Activated T-cell treated with anti-CD3 and anti-CD28 coated beads for 48 hours (primary cell): Measurements from ENCODE around the gene OR6K2.
"Not testable (repeated sequence)": the region's sequence is repeated elsewhere in the genome, so short reads cannot be mapped to it uniquely, and the experiment has no call there.

Experiments used
- DNase-seq: peaks from one replicate; pipeline ENCODE4 v3.0.0-alpha.2; 2020; ENCODE audit warnings: low read depth

The OR6K2 gene, protein sequence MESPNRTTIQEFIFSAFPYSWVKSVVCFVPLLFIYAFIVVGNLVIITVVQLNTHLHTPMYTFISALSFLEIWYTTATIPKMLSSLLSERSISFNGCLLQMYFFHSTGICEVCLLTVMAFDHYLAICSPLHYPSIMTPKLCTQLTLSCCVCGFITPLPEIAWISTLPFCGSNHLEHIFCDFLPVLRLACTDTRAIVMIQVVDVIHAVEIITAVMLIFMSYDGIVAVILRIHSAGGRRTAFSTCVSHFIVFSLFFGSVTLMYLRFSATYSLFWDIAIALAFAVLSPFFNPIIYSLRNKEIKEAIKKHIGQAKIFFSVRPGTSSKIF

DNA sequence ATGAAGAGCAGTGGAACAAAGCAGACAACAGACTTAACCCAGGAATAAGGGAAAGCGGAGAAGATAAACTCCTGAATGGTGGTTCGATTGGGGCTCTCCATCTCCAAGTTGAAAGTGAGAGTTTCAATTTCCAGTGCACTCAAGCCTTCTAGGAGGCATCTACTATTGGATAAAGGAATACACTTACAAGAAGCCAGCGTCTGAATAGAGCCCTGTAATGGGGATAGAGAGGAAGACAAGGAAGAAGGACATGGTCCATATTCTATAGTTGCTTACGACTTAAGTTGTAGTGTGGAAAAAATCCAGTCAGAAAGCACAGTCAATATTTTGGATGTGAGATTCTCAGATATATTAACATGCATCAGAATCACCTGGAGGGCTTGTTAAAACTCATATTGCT lies at the start of gene OR6K2:
Gene OR6K2 (minus strand): TSS at position 101 of the 400 bp plus-strand sequence. CDS start 0 bp downstream, at position 101.
- DNase-seq, result no peak

DNA sequence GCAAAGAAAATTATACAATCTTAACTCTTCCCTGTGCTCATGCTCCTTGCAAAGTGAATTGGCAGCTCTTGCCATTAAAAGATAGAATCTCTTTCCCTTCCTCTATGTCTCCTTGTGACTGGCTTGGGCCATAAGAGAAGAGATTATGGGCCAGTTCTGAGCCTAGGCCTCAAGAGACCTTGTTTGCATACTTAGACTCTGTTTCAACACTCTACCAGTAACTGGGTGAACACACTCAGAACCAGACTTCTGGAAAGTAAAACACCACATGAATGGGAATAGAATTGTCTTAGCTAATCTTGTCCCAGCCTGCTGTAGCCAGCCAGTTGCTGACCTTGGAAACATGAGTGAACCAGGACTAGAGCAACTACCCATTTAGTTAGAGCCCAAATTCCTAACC lies 35.4 kb upstream of the OR6K2 start:
- no peak for DNase-seq

DNA sequence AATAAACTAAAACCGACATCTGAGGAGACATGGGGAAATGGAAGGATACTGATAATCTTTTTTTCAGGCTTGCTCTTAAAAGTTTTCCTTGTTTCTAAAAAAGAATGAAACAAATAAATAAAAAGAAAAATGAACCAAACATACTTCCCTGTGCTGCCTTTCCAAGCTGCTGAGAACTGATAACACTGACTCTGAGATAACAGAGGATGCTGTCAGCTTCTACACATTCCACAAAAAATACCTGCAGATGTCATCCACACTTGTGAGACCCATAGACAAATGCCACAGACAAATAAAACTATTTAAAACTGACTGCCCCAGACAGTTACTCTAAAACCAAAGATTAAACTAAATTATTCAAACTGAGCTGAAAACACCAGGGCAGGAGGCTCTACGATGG lies 32.1 kb upstream of the OR6K2 start:
- DNase-seq, result no peak

DNA sequence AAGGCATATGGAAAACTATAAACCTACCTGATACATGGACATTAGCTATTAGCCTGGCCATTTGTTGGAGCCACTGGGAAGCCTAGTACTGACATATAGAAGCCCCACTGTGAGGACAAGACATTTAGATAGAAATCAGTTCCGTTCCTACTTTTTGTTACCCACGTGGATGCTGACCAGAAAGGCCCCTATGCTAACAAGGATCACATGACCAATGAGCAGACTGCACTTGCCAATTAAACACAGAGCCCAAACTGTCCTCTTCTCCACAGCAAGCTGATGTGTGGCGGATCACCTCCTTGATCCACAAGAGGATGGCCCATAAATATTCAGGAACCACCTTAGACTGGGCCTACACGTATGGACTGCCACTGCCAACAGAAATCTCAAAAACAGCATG lies 31.3 kb upstream of the OR6K2 start:
- no peak for DNase-seq

DNA sequence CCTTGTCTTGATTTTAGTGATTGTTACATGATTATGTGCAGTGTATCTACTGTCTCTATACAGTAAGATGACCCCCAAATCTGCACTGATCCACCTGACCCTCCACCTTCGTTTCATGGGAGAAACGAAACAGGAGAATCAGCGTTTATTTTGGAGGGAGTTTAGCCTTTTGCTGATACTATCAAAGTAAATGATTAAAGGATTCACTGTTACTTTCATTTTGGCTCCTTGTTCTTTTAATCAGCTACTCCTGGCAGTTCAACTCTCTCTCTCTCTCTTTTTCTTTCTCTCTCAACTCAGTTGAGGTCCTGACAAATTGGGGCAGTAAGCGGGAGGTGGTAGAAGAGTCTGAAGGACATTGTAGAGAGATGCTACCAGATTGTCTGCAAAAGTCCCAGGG lies 30.0 kb upstream of the OR6K2 start:
- no peak for DNase-seq

DNA sequence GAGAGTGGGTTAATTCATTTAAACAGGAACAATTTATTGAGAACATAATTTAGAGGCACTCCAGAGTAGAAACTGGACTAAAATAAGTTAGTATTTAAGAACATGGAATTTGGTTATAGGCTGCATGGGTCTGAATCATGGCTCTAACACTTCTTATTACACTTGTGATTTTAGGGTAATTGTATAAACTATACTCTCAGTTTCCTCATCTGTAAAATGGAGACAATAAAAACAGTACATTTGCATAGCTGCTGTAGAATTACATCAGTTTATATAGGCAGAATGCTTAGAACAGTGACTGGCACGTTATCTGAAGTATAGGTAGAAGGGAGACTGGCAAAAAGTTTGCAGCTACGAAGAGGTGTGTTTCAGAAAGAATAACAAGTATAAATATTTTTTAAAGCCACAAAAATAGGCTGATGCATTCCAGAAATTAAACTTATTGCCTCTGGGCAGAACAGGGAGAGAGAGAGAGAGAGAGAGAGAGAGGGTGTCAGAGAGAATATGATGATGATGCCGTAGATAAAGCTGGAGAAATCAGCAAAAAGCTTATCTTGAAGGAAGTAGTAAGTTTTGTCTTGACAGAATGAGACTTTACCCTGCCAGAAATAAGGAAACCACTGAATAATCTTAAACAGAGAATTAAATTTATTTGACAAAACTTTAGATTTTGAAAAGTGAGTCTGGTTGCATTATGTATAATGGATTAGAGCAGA lies 28.2 kb upstream of the OR6K2 start:
- no peak for DNase-seq

DNA sequence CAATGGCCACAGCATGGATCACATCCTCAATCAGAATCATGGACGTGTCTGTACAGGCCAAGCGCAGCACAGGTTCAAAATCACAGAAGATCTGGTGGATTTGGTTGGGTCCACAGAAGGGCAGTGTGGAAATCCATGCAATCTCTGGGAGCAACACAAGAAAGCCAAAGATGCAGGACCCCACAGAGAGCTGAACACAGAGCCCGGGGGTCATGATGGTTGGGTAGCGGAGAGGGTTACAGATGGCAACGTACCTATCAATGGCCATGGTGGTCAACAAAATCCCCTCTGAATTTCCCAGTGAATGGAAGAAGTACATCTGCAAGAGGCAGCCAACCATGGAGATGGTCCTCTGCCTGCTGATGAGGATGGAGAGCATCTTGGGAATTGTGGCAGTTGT lies 24.0 kb upstream of the OR6K2 start:
- DNase-seq, result no peak

DNA sequence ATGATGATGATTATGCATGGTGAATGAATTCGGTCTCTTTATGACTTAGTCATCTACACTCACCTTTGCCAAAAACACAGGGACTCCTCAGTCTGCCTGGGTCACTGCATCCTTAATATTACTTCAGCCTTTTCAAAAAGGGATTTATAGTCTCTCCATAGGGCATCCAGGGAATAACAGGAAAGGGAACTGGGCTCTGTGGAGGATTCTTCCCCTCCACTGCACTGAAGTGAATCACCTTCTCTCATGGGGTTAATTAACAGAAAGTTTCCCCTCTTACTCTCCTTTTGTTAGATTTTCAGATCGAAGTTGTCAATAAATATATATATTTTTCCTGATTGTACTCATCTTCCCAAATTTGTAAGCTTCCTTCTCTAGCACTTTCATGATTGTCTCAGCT lies 20.2 kb upstream of the OR6K2 start, which contains the start of gene OR6K3:
Gene OR6K3 (minus strand): TSS at position 101 of the 400 bp plus-strand sequence. CDS start 2,605 bp downstream, outside the sequence.
- DNase-seq, result no peak

DNA sequence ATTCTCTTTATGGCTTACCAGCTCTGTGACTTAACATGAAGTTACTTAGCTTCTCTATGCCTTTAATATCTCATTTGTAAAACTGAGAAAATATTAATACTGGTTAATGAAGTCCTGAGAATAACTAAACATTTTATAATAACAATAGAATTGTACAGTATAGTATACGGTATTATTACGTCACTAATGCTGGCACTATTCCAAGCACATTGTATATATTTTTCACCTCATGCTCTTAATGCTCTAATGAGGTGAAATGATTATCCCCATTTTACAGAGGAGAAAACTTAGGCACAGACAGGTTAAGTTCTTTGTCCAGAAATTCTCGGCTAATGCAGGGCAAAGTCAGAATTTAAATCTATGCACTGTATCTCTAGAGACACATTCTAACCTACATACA lies 19.2 kb upstream of the OR6K2 start:
- DNase-seq, result no peak

DNA sequence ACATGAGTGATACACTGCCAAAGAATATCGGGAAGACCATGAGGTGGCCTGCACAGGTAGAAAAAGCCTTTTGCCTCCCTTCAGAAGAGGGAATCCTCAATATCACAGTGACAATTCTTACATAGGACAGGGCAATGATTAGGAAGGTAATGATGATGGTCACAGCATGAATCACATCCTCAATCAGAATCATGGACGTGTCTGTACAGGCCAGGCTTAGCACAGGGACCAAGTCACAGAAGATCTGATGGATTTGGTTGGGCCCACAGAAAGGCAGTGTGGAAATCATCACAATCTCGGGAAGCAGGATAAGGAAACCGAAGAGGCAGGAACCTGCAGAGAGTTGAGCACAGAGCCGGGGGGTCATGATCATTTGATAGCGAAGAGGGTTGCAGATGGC lies 16.9 kb upstream of the OR6K2 start:
- DNase-seq, result no peak

DNA sequence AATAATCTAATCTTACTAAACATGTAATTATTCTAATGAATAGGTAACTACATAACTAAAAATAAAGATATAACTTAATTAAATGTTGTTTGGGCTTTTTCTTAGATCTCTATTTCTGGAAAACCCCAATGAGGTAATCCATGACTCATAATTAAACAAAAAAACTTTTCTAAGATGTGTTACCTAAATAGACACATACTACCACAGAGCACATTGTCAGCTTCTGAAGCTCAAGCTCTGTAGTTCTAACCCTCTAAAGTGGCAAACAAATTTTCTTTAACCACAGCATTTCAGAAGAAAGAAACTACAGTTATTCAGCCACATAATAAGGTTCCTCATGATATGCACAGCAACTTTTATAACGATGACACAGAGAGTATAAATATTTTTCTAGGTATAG lies 15.9 kb upstream of the OR6K2 start:
- DNase-seq, result no peak

DNA sequence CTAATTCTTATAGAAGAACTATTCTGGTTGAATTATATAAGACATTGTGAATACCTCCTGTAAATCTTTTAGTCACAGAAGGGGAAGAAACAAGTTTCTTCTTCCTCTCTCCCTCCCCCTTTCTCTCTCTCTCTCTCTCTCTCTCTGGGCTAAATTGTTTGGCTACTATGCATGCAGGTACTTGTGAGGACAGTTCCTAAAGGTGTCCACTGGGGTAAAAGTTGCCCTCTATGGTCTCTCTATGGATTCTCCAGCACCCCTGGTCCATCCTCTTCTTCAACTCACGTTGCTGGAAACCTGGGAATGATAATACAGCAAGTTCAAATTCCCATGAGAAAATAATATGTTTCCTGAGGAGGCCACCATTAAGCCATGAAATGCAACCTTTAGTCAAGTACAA lies 14.3 kb upstream of the OR6K2 start:
- no peak for DNase-seq

DNA sequence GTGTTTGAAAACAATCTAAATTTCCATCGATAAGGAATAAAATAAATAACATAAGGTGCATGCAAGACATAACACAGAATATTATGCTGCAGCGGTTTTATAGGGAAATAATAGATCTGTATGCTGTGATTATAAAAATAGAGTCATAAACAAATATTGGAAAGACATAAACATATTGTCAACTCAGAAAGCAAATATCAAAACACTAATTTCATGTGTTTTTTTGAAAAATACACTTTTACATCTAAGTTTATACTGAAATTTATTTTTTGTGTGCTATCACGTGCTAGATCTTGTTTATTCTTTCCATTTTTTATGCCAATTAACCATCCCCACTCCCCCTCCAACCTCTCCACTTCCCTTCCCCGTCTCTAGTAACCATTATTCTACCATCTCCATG lies 10.6 kb upstream of the OR6K2 start:
- no peak for DNase-seq

DNA sequence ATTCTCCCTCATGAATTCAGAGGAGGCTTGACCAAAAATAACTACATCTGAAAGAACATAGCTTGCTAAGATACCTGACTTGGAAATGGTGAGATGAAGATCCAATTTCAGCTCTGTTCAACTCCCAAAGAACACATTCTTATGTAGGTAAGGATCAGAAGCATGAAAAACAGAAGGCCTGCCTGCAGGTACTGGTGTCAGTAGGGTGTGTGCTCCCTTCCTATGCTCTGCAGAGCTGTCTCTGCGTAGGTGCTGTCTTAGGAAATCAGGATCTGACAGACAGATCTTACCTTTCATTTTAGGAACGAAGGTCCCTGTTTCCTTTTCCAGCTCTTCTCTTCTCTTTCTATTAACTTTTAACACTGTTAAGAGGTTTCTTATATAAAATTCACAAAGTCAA lies 5.6 kb upstream of the OR6K2 start:
- no peak for DNase-seq

DNA sequence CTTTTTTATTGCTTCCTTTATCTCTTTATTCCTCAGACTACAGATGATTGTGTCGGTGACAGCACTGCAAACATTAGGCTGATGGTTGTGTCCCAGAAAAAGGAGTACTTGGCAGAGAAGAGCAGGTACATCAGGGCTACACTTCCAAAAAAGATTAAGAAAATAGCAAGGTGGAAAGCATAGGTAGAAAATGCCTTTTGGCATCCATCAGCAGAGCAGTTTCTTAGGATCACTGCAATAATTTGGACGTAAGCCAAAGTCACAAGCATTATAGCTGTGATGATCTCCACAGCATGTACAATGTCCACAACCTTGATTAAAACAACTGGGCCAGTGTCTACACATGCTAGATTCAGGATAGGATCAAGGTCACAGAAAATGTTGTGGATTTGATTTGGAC lies 5.9 kb downstream of the OR6K2 start:
- DNase-seq, result no peak

DNA sequence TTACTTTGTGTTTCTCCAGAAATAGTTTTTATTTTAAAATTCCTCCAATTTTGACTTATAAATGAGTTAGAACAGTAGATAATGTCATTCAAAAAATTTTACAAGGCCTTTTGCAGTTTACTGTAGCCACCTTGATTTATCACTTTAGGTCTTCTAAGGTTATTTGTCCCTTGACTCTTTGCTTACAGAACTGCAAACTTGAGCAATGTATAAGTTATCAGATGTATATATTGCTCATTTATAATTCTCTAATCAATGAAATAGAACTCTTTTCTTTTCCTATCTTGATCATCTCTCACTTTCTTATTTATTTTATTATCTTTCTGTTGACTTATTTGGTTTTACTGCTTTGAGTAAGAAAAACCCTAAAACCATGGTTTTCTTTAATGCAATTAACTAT lies 8.1 kb downstream of the OR6K2 start:
- no peak for DNase-seq

DNA sequence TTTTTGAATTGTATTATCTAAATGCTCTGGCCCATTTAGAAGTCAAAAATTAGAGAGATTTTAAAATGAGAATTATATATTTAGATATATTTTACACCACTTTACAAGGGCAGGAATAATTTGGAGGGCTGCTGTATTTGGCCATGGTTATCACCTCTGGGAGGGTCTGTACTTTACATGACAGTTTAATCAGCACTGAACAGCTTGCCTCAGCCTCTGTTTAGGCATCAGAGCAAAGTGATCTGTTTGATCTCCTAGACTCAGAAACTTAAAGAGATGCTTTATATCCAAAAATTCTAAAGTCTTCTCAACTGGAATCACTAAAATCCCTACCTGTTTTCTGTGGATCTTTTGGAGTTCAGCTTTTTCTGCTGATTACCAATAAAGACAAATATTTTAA lies 8.5 kb downstream of the OR6K2 start:
- no peak for DNase-seq

DNA sequence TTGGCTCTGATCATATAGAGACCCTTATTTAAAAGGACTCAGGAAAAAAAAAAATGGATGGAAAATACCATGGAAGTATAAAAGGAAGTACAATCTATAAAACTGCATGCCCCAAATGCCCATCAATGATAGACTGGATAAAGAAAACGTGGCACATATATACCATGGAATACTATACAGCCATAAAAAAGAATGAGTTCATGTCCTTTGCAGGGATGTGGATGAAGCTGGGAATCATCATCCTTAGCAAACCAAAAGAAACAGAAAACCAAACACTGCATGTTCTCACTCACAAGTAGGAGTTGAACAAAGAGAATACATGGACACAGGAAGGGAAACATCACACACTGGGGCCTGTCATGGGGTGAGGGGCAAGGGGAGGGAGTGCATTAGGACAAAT lies 9.3 kb downstream of the OR6K2 start:
- DNase-seq, result not testable (repeated sequence)

DNA sequence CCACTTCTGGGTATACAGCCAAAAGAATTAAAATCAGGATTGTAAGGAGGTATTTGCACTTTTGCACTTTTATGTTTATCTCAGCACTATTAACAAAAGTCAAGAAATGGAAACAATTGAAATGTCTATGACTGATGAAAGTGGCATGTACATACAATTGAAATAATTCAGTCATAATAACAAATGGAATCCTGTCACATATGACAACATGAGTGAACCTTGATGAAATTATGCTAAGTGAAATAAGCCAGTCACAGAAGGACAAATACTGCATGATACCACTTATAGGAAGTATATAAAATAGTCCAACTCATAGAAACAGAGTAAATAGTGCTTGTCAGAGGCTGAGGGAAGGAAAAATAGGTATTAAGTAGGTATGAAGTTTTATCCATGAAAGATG lies 10.6 kb downstream of the OR6K2 start:
- DNase-seq, result no peak

DNA sequence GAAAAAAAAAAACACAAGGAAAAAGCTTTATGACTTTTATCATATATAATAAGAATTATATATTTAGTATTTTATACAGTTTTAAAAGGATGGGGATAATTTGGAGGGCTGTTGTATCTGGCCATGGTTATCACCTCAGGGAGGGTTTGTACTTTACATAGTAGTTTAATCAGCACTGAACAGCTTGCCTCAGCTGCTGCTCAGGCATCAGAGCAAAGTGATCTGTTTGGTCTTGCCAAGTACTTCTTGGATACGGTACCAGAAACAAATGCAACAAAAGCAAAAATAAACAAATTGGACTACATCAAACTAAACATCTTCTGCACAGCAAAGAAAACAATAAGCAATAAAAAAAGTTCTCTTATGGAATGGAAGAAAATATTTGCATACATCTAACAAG lies 11.3 kb downstream of the OR6K2 start:
- DNase-seq, result no peak

DNA sequence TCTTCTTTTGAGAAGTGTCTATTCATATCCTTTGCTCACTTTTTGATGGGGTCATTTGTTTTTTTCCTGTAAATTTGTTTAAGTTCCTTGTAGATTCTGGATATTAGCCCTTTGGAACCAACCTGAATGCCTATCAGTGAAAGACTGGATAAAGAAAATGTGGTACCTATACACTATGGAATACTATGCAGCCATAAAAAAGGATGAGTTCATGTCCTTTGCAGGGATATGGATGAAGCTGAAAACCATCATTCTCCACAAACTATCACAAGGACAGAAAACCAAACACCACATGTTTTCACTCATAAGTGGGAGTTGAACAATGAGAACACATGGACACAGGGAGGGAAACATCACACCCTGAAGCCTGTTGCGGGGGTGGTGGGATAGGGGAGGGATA lies 12.1 kb downstream of the OR6K2 start:
- not testable (repeated sequence) for DNase-seq

DNA sequence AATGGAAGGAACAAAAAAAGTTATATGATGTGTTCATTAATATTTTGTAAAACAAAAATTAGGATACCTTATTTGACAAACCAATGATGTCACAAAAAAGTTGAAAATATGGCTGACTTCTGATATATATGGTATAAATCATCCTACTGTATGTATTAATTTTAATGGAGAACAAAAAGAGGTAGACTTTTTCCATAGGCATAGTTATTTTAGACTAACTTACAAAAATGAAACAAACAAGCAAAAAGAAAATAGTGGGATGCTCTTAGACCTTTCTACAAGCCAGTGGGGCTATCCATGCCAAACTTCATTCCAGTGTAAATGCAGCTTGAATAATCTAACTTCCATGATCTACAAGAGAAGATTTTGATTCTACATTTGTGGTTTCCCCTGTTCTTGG lies 13.4 kb downstream of the OR6K2 start:
- no peak for DNase-seq

DNA sequence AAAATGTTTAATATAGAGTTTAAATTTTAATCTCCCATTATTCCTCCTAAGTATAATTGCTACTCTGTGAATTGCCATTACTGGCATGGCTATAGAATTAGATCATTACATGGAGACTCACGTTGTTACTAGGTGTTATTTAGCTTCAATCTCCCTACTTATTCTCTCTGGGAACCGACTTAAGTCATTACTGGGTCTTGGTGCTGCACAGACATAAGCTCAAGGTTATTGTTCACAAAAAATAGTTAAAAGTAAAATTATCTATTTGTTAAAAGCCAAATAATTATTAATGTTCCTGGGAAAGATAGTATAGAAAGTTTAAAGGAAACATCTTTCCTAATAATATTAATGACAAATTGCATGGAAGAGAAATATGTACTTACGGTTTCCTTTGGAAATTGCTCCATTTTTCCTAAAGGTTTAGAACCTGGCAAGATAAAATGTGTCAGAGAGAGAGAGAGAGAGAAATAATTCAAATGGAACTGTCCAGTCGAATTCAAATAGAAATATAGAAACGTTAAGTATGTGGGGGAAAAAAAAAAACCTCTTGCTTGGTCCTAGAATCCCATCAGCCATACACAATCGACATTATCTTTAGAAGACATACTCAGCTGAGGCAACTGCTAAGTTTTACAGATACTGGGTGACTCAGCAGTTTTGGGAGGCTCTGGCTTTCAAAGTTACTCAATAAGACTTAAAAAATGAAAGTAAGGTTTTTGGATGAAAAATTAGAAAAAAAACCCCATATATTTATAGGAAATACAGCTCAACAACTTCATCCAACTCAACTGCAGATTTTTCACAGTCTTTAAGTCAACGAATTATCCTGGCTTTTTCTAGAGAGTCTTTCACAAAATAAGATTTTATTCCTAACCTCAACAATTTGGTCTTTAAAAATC lies 14.1 kb downstream of the OR6K2 start, which contains the start of gene SPTA1:
Gene SPTA1 (minus strand): TSS at position 605 of the 899 bp plus-strand sequence. CDS start 198 bp downstream, at position 407.
- no peak for DNase-seq
